Large intestine (tissue), 3 donors: ENCODE data around the gene BMPR1A. TPM values are rescaled to one million over a fixed set of nuclear protein-coding genes. Genes with fewer than 3 reads are reported as not detected.

Experiments used
- DNase-seq, 2 donors: peaks; one replicate each; pipeline versions ENCODE4 v3.0.0 to v3.0.0-alpha.2; 2013
- H3K27ac ChIP-seq: one replicate; pipeline ENCODE4 v1.5.1; 2013; ENCODE audit warnings: low read length
- H3K27me3 ChIP-seq: 2 replicates; pipeline ENCODE4 v1.6.1; 2013; ENCODE audit warnings: low read length; ENCODE audit not compliant: control insufficient read depth, insufficient read depth
- H3K36me3 ChIP-seq: 2 replicates; pipeline ENCODE4 v1.6.1; 2013; ENCODE audit warnings: low read length; ENCODE audit not compliant: control insufficient read depth, insufficient read depth
- H3K4me1 ChIP-seq: one replicate; pipeline ENCODE4 v1.6.1; 2013; ENCODE audit warnings: low read length; ENCODE audit not compliant: control insufficient read depth, insufficient read depth
- H3K4me3 ChIP-seq: one replicate; pipeline ENCODE4 v1.5.1; 2013; ENCODE audit warnings: low read length
- H3K9me3 ChIP-seq: one replicate; pipeline ENCODE4 v1.6.1; 2013; ENCODE audit warnings: mild to moderate bottlenecking, low read depth, low read length, moderate library complexity; ENCODE audit not compliant: control insufficient read depth
- WGBS: methylation state at CpG from one replicate; pipeline ENCODE4 v1.1.5; 2013; ENCODE audit warnings: low lambda C conversion rate; ENCODE audit not compliant: insufficient coverage; 5-methylcytosine and 5-hydroxymethylcytosine counted together
- polyA plus RNA-seq: library from polyadenylated mRNA; unstranded; fragments of 120-200 nt; gene quantifications from one replicate; pipeline ENCODE4 v1.2.1, GENCODE V29; 2013

Gene BMPR1A
- polyA plus RNA-seq, 1 donor, result 41.5 TPM

- Histone ChIP-seq H3K27ac (no peak overlapping the region), H3K4me1 (peaks cover 3% of the 10 kb centered on the region)
- no CpG with 5 or more reads among the region's 1 CpG for whole genome bisulfite sequencing
Measured at GRCh38 chr10:86782701-86783418, 26.4 kb downstream of the BMPR1A start.

GRCh38 chr10:86785037-86785436 is 28.6 kb downstream of the BMPR1A start:
- H3K27ac ChIP-seq, result no peak overlapping the region

More at GRCh38 chr10:86782701-86783418, 26.4 kb downstream of the BMPR1A start:
- Histone ChIP-seq H3K36me3 (no peaks in the 10 kb centered on the region), H3K9me3 (no peaks in the 10 kb centered on the region), H3K27me3 (no peaks in the 10 kb centered on the region), H3K4me3 (no peak overlapping the region)
- no peak for DNase-seq

GRCh38 chr10:86785968-86786367 is 29.5 kb downstream of the BMPR1A start:
- H3K36me3 ChIP-seq, result no peaks in the 10 kb centered on the region
- no peaks in the 10 kb centered on the region for H3K27me3 ChIP-seq
- peaks cover 3% of the 10 kb centered on the region for H3K4me1 ChIP-seq
- no peak overlapping the region for H3K27ac ChIP-seq
- no peaks in the 10 kb centered on the region for H3K9me3 ChIP-seq
- H3K4me3 ChIP-seq, result no peak overlapping the region
- 83% methylated on average over 2 of the region's 5 CpGs for WGBS
- no peak for DNase-seq

More at GRCh38 chr10:86785037-86785436, 28.6 kb downstream of the BMPR1A start:
- Histone ChIP-seq H3K36me3 (no peaks in the 10 kb centered on the region), H3K9me3 (no peaks in the 10 kb centered on the region), H3K27me3 (no peaks in the 10 kb centered on the region), H3K4me3 (no peak overlapping the region), H3K4me1 (peaks cover 3% of the 10 kb centered on the region)
- WGBS, result no CpG with 5 or more reads among the region's 4 CpGs
- DNase-seq, result no peak

GRCh38 chr10:86786368-86786767 is 29.9 kb downstream of the BMPR1A start:
- Histone ChIP-seq H3K27ac (no peak overlapping the region), H3K4me1 (peaks cover 3% of the 10 kb centered on the region), H3K9me3 (no peaks in the 10 kb centered on the region), H3K36me3 (no peaks in the 10 kb centered on the region), H3K27me3 (no peaks in the 10 kb centered on the region), H3K4me3 (no peak overlapping the region)
- no CpG with 5 or more reads among the region's 4 CpGs for WGBS
- DNase-seq, result peak in 1 of 2 donors; percentile 17

GRCh38 chr10:86790394-86790793 is 34.0 kb downstream of the BMPR1A start:
- no peaks in the 10 kb centered on the region for H3K36me3 ChIP-seq
- no peak overlapping the region for H3K27ac ChIP-seq
- no peaks in the 10 kb centered on the region for H3K9me3 ChIP-seq
- H3K27me3 ChIP-seq, result no peaks in the 10 kb centered on the region
- H3K4me1 ChIP-seq, result peaks cover 5% of the 10 kb centered on the region
- 83% methylated on average over 3 of the region's 3 CpGs for WGBS
- H3K4me3 ChIP-seq, result no peak overlapping the region
- no peak for DNase-seq

GRCh38 chr10:86792461-86793167 is 36.2 kb downstream of the BMPR1A start:
- no CpG with 5 or more reads among the region's 1 CpG for WGBS
- no peaks in the 10 kb centered on the region for H3K9me3 ChIP-seq
- no peaks in the 10 kb centered on the region for H3K27me3 ChIP-seq
- no peak overlapping the region for H3K27ac ChIP-seq
- no peak overlapping the region for H3K4me3 ChIP-seq
- DNase-seq, result no peak
- no peaks in the 10 kb centered on the region for H3K36me3 ChIP-seq
- peaks cover 2% of the 10 kb centered on the region for H3K4me1 ChIP-seq

GRCh38 chr10:86793696-86794095 is 37.3 kb downstream of the BMPR1A start:
- H3K27me3 ChIP-seq, result no peaks in the 10 kb centered on the region
- H3K27ac ChIP-seq, result no peak overlapping the region
- WGBS, result no CpG with 5 or more reads among the region's 4 CpGs
- peaks cover 5% of the 10 kb centered on the region for H3K4me1 ChIP-seq
- no peak overlapping the region for H3K4me3 ChIP-seq
- peak; percentile 14 to 71 for DNase-seq
- no peaks in the 10 kb centered on the region for H3K9me3 ChIP-seq
- H3K36me3 ChIP-seq, result no peaks in the 10 kb centered on the region

GRCh38 chr10:86795353-86795752 is 38.9 kb downstream of the BMPR1A start:
- Histone ChIP-seq H3K27me3 (no peaks in the 10 kb centered on the region), H3K9me3 (no peaks in the 10 kb centered on the region), H3K4me3 (no peak overlapping the region), H3K4me1 (peaks cover 5% of the 10 kb centered on the region), H3K27ac (no peak overlapping the region), H3K36me3 (no peaks in the 10 kb centered on the region)
- WGBS, result 71% methylated on average over 1 of the region's 3 CpGs
- no peak for DNase-seq

GRCh38 chr10:86798025-86798424 is 41.6 kb downstream of the BMPR1A start:
- 83% methylated on average over 1 of the region's 1 CpG for WGBS
- Histone ChIP-seq H3K27ac (no peak overlapping the region), H3K4me1 (peaks cover 5% of the 10 kb centered on the region), H3K9me3 (no peaks in the 10 kb centered on the region), H3K27me3 (no peaks in the 10 kb centered on the region), H3K4me3 (no peak overlapping the region), H3K36me3 (peaks cover 5% of the 10 kb centered on the region)
- no peak for DNase-seq

GRCh38 chr10:86798611-86799010 is 42.2 kb downstream of the BMPR1A start:
- peak; percentile 40 to 78 for DNase-seq
- no CpG with 5 or more reads among the region's 1 CpG for WGBS
- H3K4me1 ChIP-seq, result peaks cover 3% of the 10 kb centered on the region
- H3K9me3 ChIP-seq, result no peaks in the 10 kb centered on the region
- no peak overlapping the region for H3K27ac ChIP-seq
- no peaks in the 10 kb centered on the region for H3K27me3 ChIP-seq
- H3K4me3 ChIP-seq, result no peak overlapping the region
- peaks cover 5% of the 10 kb centered on the region for H3K36me3 ChIP-seq
